DMS 273 (cell line): ENCODE data around the gene PPP1R12C.

Experiments
- DNase-seq: peaks from one replicate; lab custom pipeline; 2025; ENCODE audit not compliant: unreplicated experiment; lab: John Stamatoyannopoulos, UW

The PPP1R12C gene

GRCh38 chr19:55046975-55047622, 70.3 kb downstream of the PPP1R12C start:
- no peak for DNase-seq

- no peak for DNase-seq
Measured at GRCh38 chr19:55044771-55045716, 72.4 kb downstream of the PPP1R12C start.

GRCh38 chr19:55044286-55044685, 73.2 kb downstream of the PPP1R12C start:
- no peak for DNase-seq

DNA sequence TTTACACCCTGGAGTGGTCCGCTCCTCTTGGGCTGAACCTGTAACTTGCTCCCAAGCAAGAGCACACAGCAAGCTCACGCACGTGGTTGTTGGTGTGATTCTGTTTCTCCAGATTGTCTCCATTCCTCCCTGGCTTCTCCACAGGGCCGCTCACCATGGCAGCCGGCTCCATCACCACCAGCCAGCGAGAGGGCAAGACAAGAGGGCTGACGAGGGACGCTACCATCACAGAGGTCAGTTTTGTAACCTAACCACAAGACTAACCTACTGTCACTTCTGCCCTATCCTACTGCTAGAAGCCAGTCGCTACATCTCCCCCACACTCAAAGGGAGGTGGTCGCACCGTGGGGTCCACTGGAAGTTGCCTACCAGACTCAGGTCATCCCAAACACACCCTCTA, 74.7 kb downstream of the PPP1R12C start:
- no peak for DNase-seq

GRCh38 chr19:55042344-55042678, 75.1 kb downstream of the PPP1R12C start:
- DNase-seq = no peak

GRCh38 chr19:55041627-55042343, 75.7 kb downstream of the PPP1R12C start:
- no peak for DNase-seq

DNA sequence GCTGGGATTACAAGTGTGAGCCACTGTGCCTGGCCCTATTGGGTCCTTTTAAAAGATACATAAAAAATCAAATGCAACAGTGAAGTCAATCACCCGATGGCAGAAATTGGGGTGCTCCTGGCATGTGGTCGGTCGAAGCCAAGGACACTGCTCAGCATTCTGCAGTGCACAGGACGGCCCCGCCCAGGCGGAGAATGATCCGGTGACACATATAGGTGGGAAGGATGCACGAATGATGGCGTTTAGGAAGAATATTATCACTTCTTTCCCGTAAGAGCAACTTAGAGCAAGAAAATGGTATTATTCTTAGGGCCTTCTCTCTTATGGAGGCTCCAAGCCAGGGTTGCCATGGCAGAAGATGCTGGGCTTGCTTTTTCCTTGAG, 76.2 kb downstream of the PPP1R12C start:
- no peak for DNase-seq
